Astrocyte (in vitro differentiated cells and primary cell): ENCODE data around the gene SREBF1. TPM values are rescaled to one million over a fixed set of nuclear protein-coding genes. Genes with fewer than 3 reads are reported as not detected.

Experiments used
- DNase-seq: peaks from one replicate; pipeline ENCODE4 v3.0.0-alpha.2; 2010; ENCODE audit warnings: low read depth
- FAIRE-seq: peaks from 2 replicates; lab custom pipeline; 2011; peaks lifted over from hg19 to GRCh38; lab: Jason Lieb, UNC
- H2AFZ ChIP-seq: 2 replicates; pipeline ENCODE4 v1.6.0; 2012; ENCODE audit warnings: low read depth, low read length, inconsistent platforms
- H3K27ac ChIP-seq: 2 replicates; pipeline ENCODE4 v1.5.1; 2011; ENCODE audit warnings: low read depth, low read length, inconsistent platforms
- H3K27me3 ChIP-seq: 2 replicates; pipeline ENCODE4 v1.6.0; 2011; ENCODE audit warnings: low read length, inconsistent platforms; ENCODE audit not compliant: insufficient read depth
- H3K36me3 ChIP-seq: 2 replicates; pipeline ENCODE4 v1.5.1; 2011; ENCODE audit warnings: low read length, inconsistent platforms; ENCODE audit not compliant: insufficient read depth
- H3K4me1 ChIP-seq: 2 replicates; pipeline ENCODE4 v1.5.1; 2011; ENCODE audit warnings: low read length, inconsistent platforms; ENCODE audit not compliant: insufficient read depth
- H3K4me2 ChIP-seq: 2 replicates; pipeline ENCODE4 v1.6.0; 2012; ENCODE audit warnings: low read length, inconsistent platforms
- H3K4me3 ChIP-seq: 2 replicates; pipeline ENCODE4 v1.5.1; 2011; ENCODE audit warnings: low read depth, mild to moderate bottlenecking, low read length, inconsistent platforms; ENCODE audit not compliant: insufficient read depth
- H3K79me2 ChIP-seq: 2 replicates; pipeline ENCODE4 v1.6.0; 2012; ENCODE audit warnings: mild to moderate bottlenecking, low read length, inconsistent platforms; ENCODE audit not compliant: insufficient read depth
- H3K9ac ChIP-seq: 2 replicates; pipeline ENCODE4 v1.6.0; 2012; ENCODE audit warnings: mild to moderate bottlenecking, low read length, inconsistent platforms
- H3K9me3 ChIP-seq: 2 replicates; pipeline ENCODE4 v1.5.1; 2012; ENCODE audit warnings: low read depth, mild to moderate bottlenecking, low read length, inconsistent platforms; ENCODE audit not compliant: insufficient read depth
- H4K20me1 ChIP-seq: 2 replicates; pipeline ENCODE4 v1.6.0; 2012; ENCODE audit warnings: low read length, inconsistent platforms; ENCODE audit not compliant: insufficient read depth
- H3K27ac Mint-ChIP-seq: one replicate; pipeline ENCODE4 v1.8.0; 2021; ENCODE audit warnings: mild to moderate bottlenecking, mixed read lengths; ENCODE audit not compliant: unreplicated experiment
- H3K27me3 Mint-ChIP-seq: one replicate; pipeline ENCODE4 v1.8.0; 2021; ENCODE audit warnings: low read depth, mixed read lengths; ENCODE audit not compliant: unreplicated experiment
- H3K36me3 Mint-ChIP-seq: one replicate; pipeline ENCODE4 v1.8.0; 2021; ENCODE audit warnings: low read depth, mixed read lengths; ENCODE audit not compliant: unreplicated experiment
- H3K4me1 Mint-ChIP-seq: one replicate; pipeline ENCODE4 v1.8.0; 2021; ENCODE audit warnings: low read depth, mixed read lengths; ENCODE audit not compliant: unreplicated experiment
- H3K4me3 Mint-ChIP-seq: one replicate; pipeline ENCODE4 v1.8.0; 2021; ENCODE audit warnings: mild to moderate bottlenecking, moderate library complexity, mixed read lengths; ENCODE audit not compliant: unreplicated experiment
- H3K9me3 Mint-ChIP-seq: one replicate; pipeline ENCODE4 v1.8.0; 2021; ENCODE audit warnings: mild to moderate bottlenecking, mixed read lengths; ENCODE audit not compliant: unreplicated experiment
- CTCF ChIP-seq: IDR thresholded peaks from 2 replicates; pipeline ENCODE4 v1.5.1; 2011; ENCODE audit warnings: low read depth, mild to moderate bottlenecking, inconsistent platforms, low read length, moderate library complexity; ENCODE audit not compliant: insufficient read depth
- EZH2 ChIP-seq: IDR thresholded peaks from 2 replicates; pipeline ENCODE4 v1.6.1; 2012; ENCODE audit warnings: mild to moderate bottlenecking, low read length, inconsistent platforms; ENCODE audit not compliant: insufficient read depth
- total RNA-seq: library from RNA; stranded (reverse); gene quantifications from 2 replicates; pipeline ENCODE4 v1.2.1, GENCODE V29; 2021

SREBF1 gene
- total RNA-seq, 1 donor from 2014 or later = 65.6 TPM

GRCh38 chr17:17840751-17841591, 4.2 kb upstream of the SREBF1 start:
- H3K4me2 ChIP-seq = peak overlapping the region; percentile 80

GRCh38 chr17:17839791-17840707, 3.3 kb upstream of the SREBF1 start:
- Histone ChIP-seq H3K9me3 (no peaks in the 10 kb centered on the region), H3K4me1 (peaks cover 46% of the 10 kb centered on the region), H3K79me2 (peaks cover 18% of the 10 kb centered on the region), H2AFZ (peak overlapping the region; percentile 43), H3K36me3 (no peaks in the 10 kb centered on the region), H4K20me1 (peaks cover 9% of the 10 kb centered on the region), H3K4me2 (peak overlapping the region; percentile 80), H3K27ac (peak overlapping the region; percentile 78), H3K27me3 (no peaks in the 10 kb centered on the region), H3K4me3 (peak overlapping the region; percentile 43), H3K9ac (peak overlapping the region; percentile 76)
- TF ChIP-seq EZH2 = no peak
- no peak for TF ChIP-seq CTCF
- peaks cover 3% of the 10 kb centered on the region for H3K36me3 Mint-ChIP-seq
- H3K9me3 Mint-ChIP-seq = no peaks in the 10 kb centered on the region
- peak overlapping the region; percentile 78 for H3K4me3 Mint-ChIP-seq
- peaks cover 29% of the 10 kb centered on the region for H3K4me1 Mint-ChIP-seq
- FAIRE-seq (no peak), DNase-seq (peak; percentile 80)
- peak overlapping the region; percentile 85 for H3K27ac Mint-ChIP-seq
- no peaks in the 10 kb centered on the region for H3K27me3 Mint-ChIP-seq

More at GRCh38 chr17:17840751-17841591, 4.2 kb upstream of the SREBF1 start:
- H3K36me3 ChIP-seq = no peaks in the 10 kb centered on the region
- H3K27ac ChIP-seq = peak overlapping the region; percentile 13
- FAIRE-seq (no peak), DNase-seq (peak; percentile 40)
- no peaks in the 10 kb centered on the region for H3K27me3 Mint-ChIP-seq
- H3K27me3 ChIP-seq = no peaks in the 10 kb centered on the region
- H3K9me3 Mint-ChIP-seq = no peaks in the 10 kb centered on the region
- H3K4me3 Mint-ChIP-seq = peak overlapping the region; percentile 70
- H3K9ac ChIP-seq = no peak overlapping the region
- no peaks in the 10 kb centered on the region for H3K9me3 ChIP-seq
- peaks cover 36% of the 10 kb centered on the region for H3K4me1 ChIP-seq
- peak overlapping the region; percentile 89 for H3K27ac Mint-ChIP-seq
- peaks cover 9% of the 10 kb centered on the region for H3K79me2 ChIP-seq
- peaks cover 2% of the 10 kb centered on the region for H3K36me3 Mint-ChIP-seq
- no peaks in the 10 kb centered on the region for H4K20me1 ChIP-seq
- H3K4me1 Mint-ChIP-seq = peaks cover 26% of the 10 kb centered on the region
- no peak overlapping the region for H3K4me3 ChIP-seq
- no peak for TF ChIP-seq CTCF
- TF ChIP-seq EZH2 = no peak
- no peak overlapping the region for H2AFZ ChIP-seq
